HG02571 (cell line): ENCODE data around the gene SLC25A18.
"Not testable (repeated sequence)": the region's sequence is repeated elsewhere in the genome, so short reads cannot be mapped to it uniquely, and the experiment has no call there.

ENCODE experiments used
- ATAC-seq: cut with Tn5 transposase; IDR thresholded peaks from one replicate; pipeline ENCODE4 v1.9.1; 2021; ENCODE audit warnings: mild to moderate bottlenecking, moderate library complexity; ENCODE audit not compliant: unreplicated experiment

The SLC25A18 gene

GRCh38 chr22:17603668-17604067 is 40.4 kb downstream of the SLC25A18 start:
- ATAC-seq = no peak

GRCh38 chr22:17606496-17606895 is 43.2 kb downstream of the SLC25A18 start:
- no peak for ATAC-seq

- ATAC-seq = no peak
Measured at GRCh38 chr22:17607891-17608521, 44.7 kb downstream of the SLC25A18 start.

- ATAC-seq = no peak
Measured at GRCh38 chr22:17612057-17612456, 48.8 kb downstream of the SLC25A18 start.

- ATAC-seq = no peak
Measured at GRCh38 chr22:17613280-17613679, 50.0 kb downstream of the SLC25A18 start.

- ATAC-seq = no peak
Measured at GRCh38 chr22:17627961-17628405, 64.7 kb downstream of the SLC25A18 start.

- peak; percentile 100 for ATAC-seq
Measured at GRCh38 chr22:17628406-17629172, 65.3 kb downstream of the SLC25A18 start, which contains the start of gene ATP6V1E1. TSS of gene ATP6V1E1 (minus strand) at chr22:17628749. CDS start at chr22:17628635, 114 bp downstream.

- ATAC-seq = no peak
Measured at GRCh38 chr22:17629173-17629489, 65.8 kb downstream of the SLC25A18 start.

- no peak for ATAC-seq
Measured at GRCh38 chr22:17629641-17630040, 66.3 kb downstream of the SLC25A18 start.

- ATAC-seq = no peak
Measured at GRCh38 chr22:17631076-17631565, 67.8 kb downstream of the SLC25A18 start.

GRCh38 chr22:17633217-17633997 is 70.1 kb downstream of the SLC25A18 start:
- no peak for ATAC-seq

GRCh38 chr22:17633998-17634323 is 70.7 kb downstream of the SLC25A18 start:
- no peak for ATAC-seq

GRCh38 chr22:17634696-17635095 is 71.4 kb downstream of the SLC25A18 start:
- ATAC-seq = no peak

GRCh38 chr22:17636850-17637249 is 73.6 kb downstream of the SLC25A18 start:
- ATAC-seq = not testable (repeated sequence)

- no peak for ATAC-seq
Measured at GRCh38 chr22:17637490-17638181, 74.3 kb downstream of the SLC25A18 start.

- peak; percentile 9 for ATAC-seq
Measured at GRCh38 chr22:17638182-17638431, 74.8 kb downstream of the SLC25A18 start.

- peak; percentile 91 for ATAC-seq
Measured at GRCh38 chr22:17638432-17639246, 75.3 kb downstream of the SLC25A18 start, which contains the start of gene BCL2L13. TSS of gene BCL2L13 (plus strand) at chr22:17638757. CDS start at chr22:17655712, 16,955 bp downstream.

GRCh38 chr22:17639247-17639741 is 76.0 kb downstream of the SLC25A18 start:
- ATAC-seq = no peak
